ENCODE results near the gene ECPAS. TPM values are rescaled to one million over a fixed set of nuclear protein-coding genes. Genes with fewer than 3 reads are reported as not detected.
"Not testable (repeated sequence)": the region's sequence is repeated elsewhere in the genome, so short reads cannot be mapped to it uniquely, and the experiment has no call there.

ECPAS gene, protein sequence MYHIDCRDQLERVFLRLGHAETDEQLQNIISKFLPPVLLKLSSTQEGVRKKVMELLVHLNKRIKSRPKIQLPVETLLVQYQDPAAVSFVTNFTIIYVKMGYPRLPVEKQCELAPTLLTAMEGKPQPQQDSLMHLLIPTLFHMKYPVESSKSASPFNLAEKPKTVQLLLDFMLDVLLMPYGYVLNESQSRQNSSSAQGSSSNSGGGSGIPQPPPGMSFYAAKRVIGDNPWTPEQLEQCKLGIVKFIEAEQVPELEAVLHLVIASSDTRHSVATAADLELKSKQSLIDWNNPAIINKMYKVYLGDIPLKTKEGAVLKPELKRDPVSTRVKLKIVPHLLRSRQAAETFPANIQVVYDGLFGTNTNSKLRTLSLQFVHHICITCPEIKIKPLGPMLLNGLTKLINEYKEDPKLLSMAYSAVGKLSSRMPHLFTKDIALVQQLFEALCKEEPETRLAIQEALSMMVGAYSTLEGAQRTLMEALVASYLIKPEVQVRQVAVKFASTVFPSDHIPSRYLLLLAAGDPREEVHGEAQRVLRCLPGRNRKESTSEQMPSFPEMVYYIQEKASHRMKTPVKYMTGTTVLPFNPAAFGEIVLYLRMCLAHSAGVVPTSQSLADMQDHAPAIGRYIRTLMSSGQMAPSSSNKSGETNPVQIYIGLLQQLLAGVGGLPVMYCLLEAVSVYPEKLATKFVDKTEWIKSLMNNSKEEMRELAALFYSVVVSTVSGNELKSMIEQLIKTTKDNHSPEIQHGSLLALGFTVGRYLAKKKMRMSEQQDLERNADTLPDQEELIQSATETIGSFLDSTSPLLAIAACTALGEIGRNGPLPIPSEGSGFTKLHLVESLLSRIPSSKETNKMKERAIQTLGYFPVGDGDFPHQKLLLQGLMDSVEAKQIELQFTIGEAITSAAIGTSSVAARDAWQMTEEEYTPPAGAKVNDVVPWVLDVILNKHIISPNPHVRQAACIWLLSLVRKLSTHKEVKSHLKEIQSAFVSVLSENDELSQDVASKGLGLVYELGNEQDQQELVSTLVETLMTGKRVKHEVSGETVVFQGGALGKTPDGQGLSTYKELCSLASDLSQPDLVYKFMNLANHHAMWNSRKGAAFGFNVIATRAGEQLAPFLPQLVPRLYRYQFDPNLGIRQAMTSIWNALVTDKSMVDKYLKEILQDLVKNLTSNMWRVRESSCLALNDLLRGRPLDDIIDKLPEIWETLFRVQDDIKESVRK (N-terminal part only)
- 101 TPM for total RNA-seq

DNA sequence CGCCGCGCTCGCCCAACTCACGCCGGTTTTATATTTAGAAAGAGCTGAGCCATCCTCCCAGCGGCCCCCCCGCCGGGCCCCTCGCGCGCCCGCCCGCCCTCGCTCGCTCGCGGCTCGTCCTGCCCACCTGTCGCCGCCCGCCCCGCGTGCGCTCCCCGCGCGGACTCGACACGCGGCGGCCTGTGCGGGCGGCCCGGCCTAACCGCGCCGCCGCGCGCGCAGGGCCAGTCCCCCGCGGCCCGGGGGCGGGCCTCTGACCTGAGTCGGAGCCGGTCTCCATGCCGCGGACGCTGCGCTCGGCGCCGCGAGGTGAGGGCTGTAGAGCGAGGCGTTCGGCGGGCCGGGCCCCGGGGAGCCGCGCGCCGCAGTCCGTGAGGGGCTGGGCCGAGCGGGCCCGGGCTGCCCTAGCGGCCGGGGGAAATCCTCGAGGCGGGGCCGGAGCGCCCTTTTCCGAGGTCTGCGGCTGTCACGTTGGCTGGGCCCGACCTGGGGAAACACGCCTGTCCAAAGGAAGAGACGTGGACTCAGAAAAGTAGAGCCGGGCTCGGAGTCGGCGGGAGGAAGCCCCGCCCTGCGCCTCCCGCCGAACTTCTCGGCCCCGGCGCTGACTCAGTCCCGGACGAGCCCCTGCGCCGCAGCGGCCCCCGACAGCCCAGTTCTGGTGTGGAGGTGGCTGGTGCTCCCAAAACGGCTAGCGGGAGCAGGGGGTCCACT, at the start of gene ECPAS:
TSS of gene ECPAS (minus strand) at position 526 of the 714 bp plus-strand sequence. CDS start 11,465 bp downstream, outside the sequence.
- intact Hi-C loops (cut with DNase I), result no loop called here
- ATAC-seq, result peak; percentile 86

DNA sequence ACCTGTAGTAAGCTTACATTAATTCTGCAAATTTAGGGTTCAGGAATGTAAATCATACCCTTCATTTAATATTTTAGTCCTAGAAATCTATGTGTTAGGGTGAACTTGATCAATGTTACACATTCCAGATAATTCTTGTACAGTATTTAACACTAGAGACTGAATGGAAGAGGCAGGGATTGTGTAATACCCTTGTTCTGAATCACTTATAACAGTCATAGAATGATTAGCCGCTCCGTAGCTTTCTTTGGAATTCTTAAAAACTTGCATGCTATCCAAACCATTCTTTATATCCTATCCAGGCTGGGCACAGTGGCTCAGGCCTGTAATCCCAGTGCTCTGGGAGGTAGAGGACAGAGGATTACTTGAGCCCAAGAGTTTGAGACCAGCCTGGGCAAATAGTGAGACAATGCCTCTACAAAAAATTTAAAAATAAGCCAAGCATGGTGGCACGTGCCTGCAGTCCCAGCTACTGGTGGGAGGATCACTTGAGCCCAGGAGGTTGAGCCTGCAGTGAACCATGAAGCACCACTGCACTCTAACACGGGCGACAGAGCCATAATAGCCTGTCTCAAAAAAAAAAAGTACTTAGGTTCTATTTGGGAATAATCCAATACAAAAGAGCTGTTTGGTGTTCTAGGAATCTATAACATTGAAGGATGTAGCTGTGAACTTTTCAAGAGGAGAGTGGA, 49.1 kb upstream of the ECPAS start:
- no peak for ATAC-seq
- DNase-seq (ENCODE audit: low spot score), result no peak
- intact Hi-C loops (cut with DNase I), result no loop called here

More for the DNA sequence above, at the start of gene ECPAS:
- DNase-seq (ENCODE audit: low spot score), result peak; percentile 81

DNA sequence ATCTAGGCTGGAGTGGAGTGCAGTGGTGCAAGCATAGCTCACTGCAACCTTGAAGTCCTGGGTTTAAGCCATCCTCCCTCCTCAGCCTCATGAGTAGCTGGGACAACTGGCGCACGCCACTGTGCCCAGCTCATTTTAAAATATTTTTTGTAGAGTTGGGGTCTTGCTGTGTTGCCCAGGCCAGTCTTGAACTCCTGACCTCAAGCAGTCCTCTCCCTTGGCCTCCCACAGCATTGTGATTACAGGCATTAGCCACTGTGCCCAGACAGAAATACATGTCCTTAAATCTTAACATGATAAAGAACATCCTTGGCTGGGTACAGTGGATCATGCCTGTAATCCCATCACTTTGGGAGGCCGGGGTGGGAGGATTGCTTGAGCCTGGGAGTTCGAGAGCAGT, 47.5 kb upstream of the ECPAS start:
- intact Hi-C loops (cut with DNase I), result no loop called here
- ATAC-seq, result no peak

DNA sequence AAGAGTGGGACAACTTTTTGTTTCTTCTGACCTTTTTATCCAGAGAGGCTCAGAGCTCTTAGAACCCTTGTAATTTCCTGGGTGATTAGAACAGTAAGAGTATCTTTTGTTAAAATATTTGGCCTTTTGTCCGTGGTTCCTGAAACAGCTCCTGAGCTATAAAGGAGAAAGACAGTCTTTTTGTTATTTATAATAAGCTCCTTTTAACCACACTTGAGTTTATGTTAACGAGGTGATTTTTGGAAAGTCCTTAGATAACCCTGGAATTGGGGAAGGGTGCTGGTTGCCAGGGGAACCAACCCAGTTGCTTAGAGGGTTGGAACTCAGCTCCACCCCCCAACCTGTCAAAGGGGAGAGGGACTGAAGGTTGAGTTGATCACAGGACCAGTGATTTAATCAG, 45.6 kb upstream of the ECPAS start:
- intact Hi-C loops (cut with DNase I), result no loop called here
- no peak for ATAC-seq
- DNase-seq (ENCODE audit: low spot score), result no peak

More for the DNA sequence above, 47.5 kb upstream of the ECPAS start:
- DNase-seq (ENCODE audit: low spot score), result no peak

DNA sequence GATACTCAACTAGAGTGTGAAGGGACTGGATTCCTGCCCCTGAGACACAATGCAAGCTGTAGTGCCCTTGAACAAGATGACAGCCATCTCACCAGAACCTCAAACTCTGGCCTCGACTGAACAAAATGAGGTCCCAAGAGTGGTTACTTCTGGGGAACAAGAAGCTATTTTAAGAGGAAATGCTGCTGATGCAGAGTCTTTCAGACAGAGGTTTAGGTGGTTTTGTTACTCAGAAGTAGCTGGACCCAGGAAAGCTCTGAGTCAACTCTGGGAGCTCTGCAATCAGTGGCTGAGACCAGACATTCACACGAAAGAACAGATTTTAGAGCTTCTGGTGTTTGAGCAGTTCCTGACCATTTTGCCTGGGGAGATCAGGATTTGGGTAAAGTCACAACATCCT, 43.2 kb upstream of the ECPAS start:
- ATAC-seq (no peak), DNase-seq (ENCODE audit: low spot score) (no peak)
- intact Hi-C loops (cut with DNase I), result no loop called here

DNA sequence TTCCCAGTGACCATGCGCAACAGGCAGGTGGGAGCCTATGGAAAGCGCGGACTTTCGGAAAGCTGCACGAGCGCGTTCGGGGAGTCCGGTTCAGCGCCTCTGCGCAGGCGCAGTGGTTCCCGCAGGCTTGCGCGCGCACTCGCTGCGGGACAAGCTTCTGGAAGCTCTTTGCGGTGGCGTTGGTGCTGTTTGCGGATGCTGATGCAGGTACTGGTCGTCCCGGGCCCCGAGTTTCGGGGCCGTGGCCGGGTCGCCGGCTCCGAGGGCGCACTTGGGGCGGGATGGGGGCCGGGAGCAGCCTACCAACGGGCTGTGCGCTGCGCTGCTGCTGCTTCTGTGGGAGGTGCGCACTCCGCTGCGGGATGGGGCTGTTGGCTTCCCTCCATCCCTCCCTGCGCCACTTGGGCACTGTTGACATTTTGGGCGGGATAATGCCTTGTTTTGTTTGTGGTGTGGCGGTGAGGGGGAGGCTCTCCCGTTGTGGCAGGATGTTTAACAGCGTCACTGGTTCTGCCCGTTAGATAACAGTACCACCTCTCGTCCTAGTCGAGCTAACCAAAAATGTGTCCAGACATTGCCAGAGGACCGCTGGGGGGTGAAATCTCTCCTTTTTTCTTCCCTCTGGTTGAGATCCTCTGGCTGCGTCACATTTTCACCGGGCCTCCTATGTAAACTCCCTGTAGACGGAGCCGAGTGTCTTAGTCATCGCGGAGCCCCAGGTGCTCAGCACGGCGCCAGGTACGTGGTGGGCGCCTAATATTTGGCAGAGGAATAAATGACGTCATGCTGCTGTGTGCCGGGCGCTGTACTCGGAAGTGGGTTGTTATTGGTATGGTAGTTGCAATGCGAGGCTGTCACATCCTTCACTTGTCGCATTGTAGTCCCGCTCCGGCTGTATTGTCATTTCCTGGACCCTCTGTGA, 41.1 kb upstream of the ECPAS start, which contains the start of gene ZNF483:
TSS of gene ZNF483 (plus strand) at position 124 of the 922 bp plus-strand sequence. CDS start 2,217 bp downstream, outside the sequence.
- ATAC-seq, result peak; percentile 90
- DNase-seq (ENCODE audit: low spot score), result peak; percentile 81
- intact Hi-C loops (cut with DNase I), result no loop called here

DNA sequence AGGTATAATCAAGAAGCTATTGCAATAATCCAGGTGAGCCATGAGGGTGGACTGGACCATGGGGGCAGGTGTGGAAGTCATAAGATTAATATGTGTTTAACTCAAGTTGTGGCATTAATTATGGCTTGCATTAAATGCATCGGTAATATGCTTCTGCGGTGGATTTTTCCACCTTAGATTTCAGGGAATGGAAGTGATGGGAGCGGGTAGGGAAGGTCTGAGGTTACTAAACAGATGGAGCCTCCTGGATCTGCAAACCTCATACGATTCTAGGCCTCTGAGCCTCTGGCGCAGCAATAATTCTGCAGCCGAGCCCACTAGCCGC, 40.5 kb upstream of the ECPAS start:
- intact Hi-C loops (cut with DNase I), result no loop called here
- ATAC-seq, result no peak
- DNase-seq (ENCODE audit: low spot score), result no peak

DNA sequence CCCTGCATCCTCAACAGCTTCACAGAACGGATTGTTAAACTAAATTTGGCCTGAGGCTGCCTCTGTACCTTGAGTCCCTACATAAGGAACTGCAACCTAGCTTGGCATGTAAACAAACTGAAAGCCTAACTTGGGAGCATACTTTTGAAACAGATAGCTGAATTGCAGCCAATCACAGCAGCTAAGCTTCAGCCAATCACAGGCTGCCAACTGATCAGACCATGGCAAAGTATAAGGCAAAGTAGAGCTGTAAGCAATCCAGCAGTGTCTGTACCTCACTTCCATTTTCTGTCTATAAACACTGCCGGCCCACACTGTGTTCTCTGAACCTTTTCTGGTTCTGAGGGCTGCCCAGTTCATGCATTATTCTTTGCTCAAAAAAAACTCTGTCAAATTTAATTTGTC, 31.9 kb upstream of the ECPAS start:
- intact Hi-C loops (cut with DNase I), result no loop called here
- no peak for DNase-seq (ENCODE audit: low spot score)
- no peak for ATAC-seq

DNA sequence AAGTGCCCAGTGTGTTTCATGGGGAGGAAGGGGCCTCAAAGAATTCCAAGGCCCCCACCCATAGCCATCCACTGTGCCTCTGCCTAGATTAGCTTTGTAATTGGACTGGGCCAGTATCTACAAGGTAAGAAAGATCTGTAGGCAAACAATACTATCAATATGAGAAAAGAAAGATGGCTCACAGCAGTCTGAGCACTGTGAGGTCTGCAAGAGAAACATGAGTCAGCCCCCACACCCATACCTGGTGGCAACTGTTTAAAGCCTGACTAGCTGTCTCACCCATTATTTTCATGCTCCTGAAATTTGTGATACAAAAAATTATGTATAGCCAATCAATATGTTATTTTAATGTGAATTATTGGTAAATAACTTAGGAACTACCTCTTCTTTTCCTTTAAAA, 30.8 kb upstream of the ECPAS start:
- ATAC-seq, result no peak
- DNase-seq (ENCODE audit: low spot score), result no peak
- intact Hi-C loops (cut with DNase I), result no loop called here

DNA sequence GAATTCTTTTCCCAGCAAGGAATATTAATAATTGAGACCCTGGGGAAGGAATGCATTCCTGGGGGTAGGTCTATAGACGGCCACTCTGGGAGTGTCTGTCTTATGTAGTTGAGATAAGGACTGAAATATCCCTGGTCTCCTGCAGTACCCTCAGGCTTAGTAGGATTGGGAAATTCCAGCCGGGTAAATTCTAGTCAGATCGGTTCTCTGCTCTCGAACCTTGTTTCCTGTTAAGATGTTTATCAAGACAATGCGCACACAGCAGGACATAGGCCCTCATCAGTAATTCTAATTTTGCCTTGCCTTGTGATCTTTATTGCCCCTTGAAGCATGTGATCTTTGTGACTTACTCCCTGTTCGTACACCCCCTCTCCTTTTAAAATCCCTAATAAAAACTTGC, 27.4 kb upstream of the ECPAS start:
- intact Hi-C loops (cut with DNase I); DNase-seq (ENCODE audit: low spot score); ATAC-seq: not testable (repeated sequence)

DNA sequence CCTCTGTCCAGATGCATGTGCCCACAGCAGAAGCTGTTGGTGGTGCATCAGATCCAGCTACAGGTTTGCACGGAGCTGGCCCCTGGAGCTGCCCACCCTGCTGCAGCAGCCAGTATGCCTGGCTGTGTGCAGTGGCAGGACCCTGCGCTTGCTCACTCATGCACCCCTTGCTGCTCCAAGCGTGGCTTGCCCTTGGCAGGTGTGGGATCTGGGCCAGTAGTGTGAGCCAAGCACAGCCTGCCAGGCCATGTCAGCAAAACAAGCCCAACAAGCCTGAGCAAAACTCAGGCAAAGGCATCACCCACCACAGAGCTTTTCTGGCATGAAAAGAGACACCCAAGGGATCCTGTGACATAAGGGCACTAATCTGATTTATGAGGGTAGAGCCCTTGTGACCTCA, 18.3 kb upstream of the ECPAS start:
- intact Hi-C loops (cut with DNase I), result no loop called here
- DNase-seq (ENCODE audit: low spot score), result no peak
- ATAC-seq, result no peak

DNA sequence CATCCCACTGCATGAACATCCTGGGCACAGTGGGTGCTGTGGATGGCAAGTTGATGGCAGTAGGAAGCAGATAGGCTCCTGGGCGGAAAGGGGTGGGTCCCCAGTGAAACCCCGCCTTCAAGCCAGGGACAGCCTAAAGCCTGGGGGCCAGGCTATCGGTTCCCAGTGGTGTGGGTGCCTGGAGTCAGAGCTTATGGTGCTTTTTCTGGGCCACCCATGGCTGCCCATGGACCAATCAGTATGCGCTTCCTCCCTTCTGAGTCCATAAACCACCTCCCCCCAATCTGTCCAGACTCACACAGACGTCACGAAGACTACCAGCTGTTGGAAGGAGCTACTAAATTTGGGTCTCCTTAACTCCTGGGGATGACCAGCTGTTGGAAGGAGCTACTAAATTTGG, 17.5 kb upstream of the ECPAS start:
- DNase-seq (ENCODE audit: low spot score) (no peak), ATAC-seq (no peak)
- intact Hi-C loops (cut with DNase I), result no loop called here

DNA sequence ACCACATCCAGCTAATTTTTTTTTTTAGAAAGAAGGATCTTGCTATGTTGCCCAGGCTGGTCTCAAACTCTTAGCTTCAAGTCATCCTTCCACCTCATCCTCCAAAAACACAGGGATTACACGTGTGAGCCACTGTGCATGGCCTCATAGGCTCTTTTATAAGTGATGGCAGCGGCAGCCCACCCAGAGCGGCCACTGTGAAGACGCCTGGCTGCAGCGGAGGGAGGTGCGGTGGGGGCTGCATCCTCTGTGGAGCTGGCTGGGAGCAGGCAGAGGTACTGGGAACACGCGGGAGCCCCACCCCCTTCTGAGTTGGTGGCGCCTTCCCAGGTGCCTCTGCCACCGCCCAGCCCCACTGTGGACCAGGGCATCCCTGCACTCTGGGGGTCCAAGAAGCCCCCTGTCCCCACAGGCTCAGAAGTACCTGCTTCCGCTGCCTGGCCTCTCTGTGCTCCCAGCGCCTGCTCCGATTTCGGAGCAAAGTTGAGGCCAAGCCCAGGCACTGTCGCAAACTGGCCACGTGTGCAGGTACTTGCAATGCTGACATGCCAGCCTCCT, 16.9 kb upstream of the ECPAS start:
- intact Hi-C loops (cut with DNase I), result no loop called here
- DNase-seq (ENCODE audit: low spot score) (no peak), ATAC-seq (no peak)

DNA sequence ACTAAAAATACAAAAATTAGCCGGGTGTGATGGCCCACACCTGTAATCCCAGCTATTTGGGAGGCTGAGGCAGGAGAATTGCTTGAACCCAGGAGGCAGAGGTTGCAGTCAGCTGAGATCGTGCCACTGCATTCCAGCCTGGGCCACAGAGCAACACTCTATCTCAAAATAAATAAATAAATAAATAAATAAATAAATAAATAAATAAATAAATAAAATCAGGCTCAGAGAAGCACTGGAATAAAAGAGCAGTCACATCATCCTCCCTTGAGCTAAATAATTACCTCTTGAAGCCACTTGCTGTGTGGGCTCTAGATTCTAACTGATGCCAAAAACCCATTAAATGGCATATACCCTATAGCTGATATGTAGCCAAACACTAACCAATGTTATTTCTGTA, 13.0 kb upstream of the ECPAS start:
- DNase-seq (ENCODE audit: low spot score); ATAC-seq; intact Hi-C loops (cut with DNase I): not testable (repeated sequence)

DNA sequence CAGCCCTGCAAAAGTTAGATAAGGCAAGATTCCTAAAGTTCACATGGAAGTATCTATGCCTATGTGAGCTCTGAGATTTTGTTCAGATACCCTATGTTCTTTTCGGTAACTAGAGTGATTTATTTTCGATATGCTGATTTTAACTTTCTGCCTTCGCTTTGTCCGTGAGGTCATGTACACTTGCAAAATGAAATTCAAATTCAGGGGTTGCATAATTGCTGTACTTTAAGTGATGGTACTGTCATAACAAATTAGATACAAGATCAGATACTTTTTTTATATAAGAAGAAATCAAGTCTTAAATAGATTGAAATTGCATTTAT, 350 bp upstream of the ECPAS start:
- DNase-seq (ENCODE audit: low spot score) (no peak), ATAC-seq (no peak)
- intact Hi-C loops (cut with DNase I), result no loop called here

DNA sequence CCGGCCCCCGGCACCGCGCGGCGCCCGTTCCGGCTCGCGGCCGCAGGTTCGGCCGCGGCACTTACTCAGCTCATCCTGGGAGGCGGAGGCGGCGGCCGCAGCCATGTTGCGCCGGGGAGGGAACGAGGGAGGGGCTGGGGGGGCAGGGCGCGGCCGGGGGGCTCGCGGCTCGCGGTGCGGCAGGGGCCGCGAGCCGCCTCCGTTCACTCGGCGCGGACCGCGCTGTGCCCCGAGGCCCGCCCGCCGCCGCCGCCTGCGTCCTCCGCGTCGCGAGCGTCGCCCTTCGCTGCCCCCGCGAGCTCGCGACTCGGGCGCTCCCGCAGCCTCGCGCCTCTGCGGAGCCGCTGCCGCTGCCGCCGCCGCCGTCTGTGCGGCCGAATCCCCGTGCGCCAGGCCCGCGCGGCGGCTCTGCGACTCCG, 735 bp downstream of the ECPAS start:
- DNase-seq (ENCODE audit: low spot score) (peak; percentile 69), ATAC-seq (peak; percentile 1)
- intact Hi-C loops (cut with DNase I), result no loop called here

All from sciatic nerve (tissue), 2 donors.